Left cardiac atrium (tissue), 4 donors: ENCODE results near the gene NAP1L1. TPM values are rescaled to one million over a fixed set of nuclear protein-coding genes. Genes with fewer than 3 reads are reported as not detected.
"Not testable (repeated sequence)": the region's sequence is repeated elsewhere in the genome, so short reads cannot be mapped to it uniquely, and the experiment has no call there.

ENCODE experiments used
- ATAC-seq, 2 donors: fragments of 200-7000 bp; cut with Tn5 transposase; one replicate each; pipeline ENCODE4 v1.9.1; 2020; ENCODE audit warnings: mild to moderate bottlenecking in 2 of 2, moderate library complexity in 2 of 2
- DNase-seq: peaks from one replicate; pipeline ENCODE4 v3.0.0-alpha.2; 2020
- intact Hi-C, 2 donors: fragments of 100-400 bp; cut with DNase I; formaldehyde crosslinking; loops; one replicate each; pipeline versions ENCODE4 v1.14.1 to v1.15.1; 2022 to 2023
- total RNA-seq, 2 donors: library from RNA; stranded (reverse); fragmentation: NEBNext Ultra II Directional; extraction: Animal tissue kit (Norgen Biotek cat#: 25700); gene quantifications; one replicate each; pipeline ENCODE4 v1.2.1, GENCODE V29; 2021
- donor health status: DM: no; HTN: yes; CAD: no.
- donor health status: DM: no; HTN: yes; CAD: no; lungs with severe emphysema.
- donor health status: DM: yes; HTN: yes; CAD: no.
- donor health status: Dilated cardiomyopathy.

NAP1L1 gene
- total RNA-seq, 2 donors from 2014 or later, result 299 to 358 TPM

GRCh38 chr12:76007640-76008039 lies 76.8 kb downstream of the NAP1L1 start:
- DNase-seq (no peak), ATAC-seq (no peak)
- intact Hi-C loops, result no loop called here

- ATAC-seq (no peak), DNase-seq (no peak)
- intact Hi-C loops, result no loop called here
Measured at GRCh38 chr12:76006028-76006925, 78.2 kb downstream of the NAP1L1 start.

- DNase-seq (no peak), ATAC-seq (no peak)
- intact Hi-C loops, result no loop called here
Measured at GRCh38 chr12:76003355-76003638, 81.2 kb downstream of the NAP1L1 start.

- ATAC-seq, result no peak
- intact Hi-C loops, result no loop called here
- no peak for DNase-seq
Measured at GRCh38 chr12:76002598-76003354, 81.7 kb downstream of the NAP1L1 start.

GRCh38 chr12:75998292-75999063 lies 86.0 kb downstream of the NAP1L1 start:
- DNase-seq (no peak), ATAC-seq (no peak)
- intact Hi-C loops, result no loop called here

- intact Hi-C loops, result no loop called here
- ATAC-seq, result no peak
- DNase-seq, result no peak
Measured at GRCh38 chr12:75997658-75998057, 86.8 kb downstream of the NAP1L1 start.

GRCh38 chr12:75996861-75997447 lies 87.5 kb downstream of the NAP1L1 start:
- DNase-seq, result no peak
- intact Hi-C loops, result no loop called here
- peak; percentile 50 to 83 for ATAC-seq

GRCh38 chr12:75995691-75996090 lies 88.8 kb downstream of the NAP1L1 start:
- intact Hi-C loops, result no loop called here
- ATAC-seq, result no peak
- DNase-seq, result no peak

GRCh38 chr12:75994069-75994740 lies 90.3 kb downstream of the NAP1L1 start:
- intact Hi-C loops, result no loop called here
- ATAC-seq, result no peak
- DNase-seq, result no peak

- ATAC-seq (no peak), DNase-seq (no peak)
- intact Hi-C loops, result no loop called here
Measured at GRCh38 chr12:75991753-75992152, 92.7 kb downstream of the NAP1L1 start.

- ATAC-seq (no peak), DNase-seq (no peak)
- intact Hi-C loops, result no loop called here
Measured at GRCh38 chr12:75990189-75990912, 94.1 kb downstream of the NAP1L1 start.

GRCh38 chr12:75987709-75988108 lies 96.8 kb downstream of the NAP1L1 start:
- DNase-seq, ATAC-seq, intact Hi-C loops: not testable (repeated sequence)

Other genes starting within 250 kb of the NAP1L1 start
- 10 to 100 TPM in 1 of 2 donors, 1 to 10 TPM in 1; 9.4 to 15.5 TPM for gene PHLDA1, start 52.9 kb downstream of the NAP1L1 start, total RNA-seq